A549 (cell line): ENCODE measurements around the gene DNAJC3.

Source experiments
- POLR2A ChIP-seq: IDR thresholded peaks from 2 replicates; pipeline ENCODE4 v1.6.1; 2012; ENCODE audit warnings: mild to moderate bottlenecking, low read length
- TF ChIP-seq, protein P1 (sequence below): fragments of >200 bp; sonication (Bioruptor Twin); formaldehyde crosslinking; IDR thresholded peaks from 3 replicates; pipeline ENCODE4 v1.5.1; 2016

DNA sequence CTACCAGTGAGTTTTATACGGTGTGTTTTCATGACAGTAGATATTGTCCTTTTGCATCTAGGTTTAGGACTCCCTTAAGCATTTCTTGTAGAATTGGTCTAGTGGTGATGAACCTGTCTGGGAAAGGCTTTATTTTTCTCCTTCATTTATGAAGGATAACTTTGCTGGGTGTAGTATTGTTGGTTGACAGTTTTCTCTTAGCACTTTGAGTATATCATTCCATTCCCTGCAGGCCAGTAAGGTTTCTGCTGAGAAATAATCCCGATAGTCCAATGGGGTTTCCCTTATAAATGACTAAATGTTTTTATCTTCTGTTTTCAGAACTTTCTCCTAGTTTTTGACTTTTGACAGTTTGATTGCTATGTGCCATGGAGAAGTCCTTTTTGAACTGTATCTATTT is 57.2 kb downstream of the DNAJC3 start:
- TF ChIP-seq, protein P1, sequence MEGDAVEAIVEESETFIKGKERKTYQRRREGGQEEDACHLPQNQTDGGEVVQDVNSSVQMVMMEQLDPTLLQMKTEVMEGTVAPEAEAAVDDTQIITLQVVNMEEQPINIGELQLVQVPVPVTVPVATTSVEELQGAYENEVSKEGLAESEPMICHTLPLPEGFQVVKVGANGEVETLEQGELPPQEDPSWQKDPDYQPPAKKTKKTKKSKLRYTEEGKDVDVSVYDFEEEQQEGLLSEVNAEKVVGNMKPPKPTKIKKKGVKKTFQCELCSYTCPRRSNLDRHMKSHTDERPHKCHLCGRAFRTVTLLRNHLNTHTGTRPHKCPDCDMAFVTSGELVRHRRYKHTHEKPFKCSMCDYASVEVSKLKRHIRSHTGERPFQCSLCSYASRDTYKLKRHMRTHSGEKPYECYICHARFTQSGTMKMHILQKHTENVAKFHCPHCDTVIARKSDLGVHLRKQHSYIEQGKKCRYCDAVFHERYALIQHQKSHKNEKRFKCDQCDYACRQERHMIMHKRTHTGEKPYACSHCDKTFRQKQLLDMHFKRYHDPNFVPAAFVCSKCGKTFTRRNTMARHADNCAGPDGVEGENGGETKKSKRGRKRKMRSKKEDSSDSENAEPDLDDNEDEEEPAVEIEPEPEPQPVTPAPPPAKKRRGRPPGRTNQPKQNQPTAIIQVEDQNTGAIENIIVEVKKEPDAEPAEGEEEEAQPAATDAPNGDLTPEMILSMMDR, result no peak
- TF ChIP-seq POLR2A, result no peak
